GM12878 (cell line): ENCODE results near the gene CTH. TPM values are rescaled to one million over a fixed set of nuclear protein-coding genes. Genes with fewer than 3 reads are reported as not detected.

Source experiments
- ATAC-seq: fragments of 200-7000 bp; cut with Tn5 transposase; 3 replicates; pipeline ENCODE4 v1.9.1; 2020; ENCODE audit warnings: mild to moderate bottlenecking, moderate library complexity
- BruUV-seq: library from RNA; stranded (reverse); fragments of 400-500 nt; replicated peaks from 2 replicates; lab custom pipeline; 2021; lab: Mats Ljungman, UMichigan
- CTCF ChIA-PET: fragments of 300-600 bp; sonication (Branson Sonifier 250); formaldehyde crosslinking; extraction: SDS; loops from one replicate; lab custom pipeline; 2021; ENCODE audit warnings: inconsistent platforms; lab: Yijun Ruan, JAX
- POLR2A ChIA-PET: fragments of 350-600 bp; formaldehyde crosslinking; extraction: SDS; loops from one replicate; lab custom pipeline; 2021; ENCODE audit warnings: inconsistent platforms; lab: Charles Lee
- RAD21 ChIA-PET: fragments of 300-600 bp; sonication (Branson Sonifier 250); formaldehyde crosslinking; loops from one replicate; lab custom pipeline; 2023; ENCODE audit warnings: antibody characterized with exemption; ENCODE audit not compliant: unreplicated experiment; lab: Charles Lee
- SMC1A ChIA-PET: fragments of 300-600 bp; sonication (Branson Sonifier 250); formaldehyde crosslinking; loops from one replicate; lab custom pipeline; 2023; ENCODE audit not compliant: unreplicated experiment, uncharacterized antibody; lab: Charles Lee
- DNase-seq: peaks from one replicate; pipeline ENCODE4 v3.0.0-alpha.2; 2011; ENCODE audit warnings: low read depth, low spot score
- FAIRE-seq: peaks from 3 replicates; lab custom pipeline; 2011; peaks lifted over from hg19 to GRCh38; lab: Jason Lieb, UNC
- H2AFZ ChIP-seq: 2 replicates; pipeline ENCODE4 v1.6.0; 2011; ENCODE audit warnings: low read depth, low read length, control low read depth; ENCODE audit not compliant: control insufficient read depth
- H3K27ac ChIP-seq: 2 replicates; pipeline ENCODE4 v1.5.1; 2011; ENCODE audit warnings: control low read depth; ENCODE audit not compliant: control insufficient read depth, insufficient read depth
- H3K27me3 ChIP-seq, 2 experiments: replicated peaks in 1 of 2; 2 replicates each; pipeline versions ENCODE4 v1.6.0 to v1.6.1; 2011; ENCODE audit warnings: low read length in 1 of 2; ENCODE audit not compliant: control insufficient read depth in 2 of 2, insufficient read depth in 2 of 2
- H3K36me3 ChIP-seq, 2 experiments: 2 replicates each; pipeline ENCODE4 v1.5.1; 2011; ENCODE audit warnings: low read length in 1 of 2; ENCODE audit not compliant: control insufficient read depth in 2 of 2, insufficient read depth in 2 of 2
- H3K4me1 ChIP-seq: 2 replicates; pipeline ENCODE4 v1.6.1; 2011; ENCODE audit warnings: mild to moderate bottlenecking, low read length, moderate library complexity, mixed read lengths; ENCODE audit not compliant: control insufficient read depth, insufficient read depth
- H3K4me2 ChIP-seq: 2 replicates; pipeline ENCODE4 v1.6.0; 2011; ENCODE audit warnings: control low read depth; ENCODE audit not compliant: control insufficient read depth, insufficient read depth
- H3K4me3 ChIP-seq: fragments of 200-600 bp; sonication (generic); 2 replicates; pipeline ENCODE4 v1.5.1; 2016
- H3K79me2 ChIP-seq: 2 replicates; pipeline ENCODE4 v1.6.0; 2011; ENCODE audit warnings: low read length; ENCODE audit not compliant: control insufficient read depth, insufficient read depth
- H3K9ac ChIP-seq: 2 replicates; pipeline ENCODE4 v1.8.0; 2011; ENCODE audit warnings: low read length, control low read depth, mixed read lengths; ENCODE audit not compliant: control insufficient read depth, insufficient read depth
- H3K9me3 ChIP-seq: replicated peaks from 3 replicates; pipeline ENCODE4 v1.5.1; 2011; ENCODE audit warnings: mild to moderate bottlenecking, low read length; ENCODE audit not compliant: control insufficient read depth, insufficient read depth
- H4K20me1 ChIP-seq: 2 replicates; pipeline ENCODE4 v1.6.0; 2011; ENCODE audit not compliant: control insufficient read depth, insufficient read depth
- DPF2 ChIP-seq: fragments of 450-650 bp; IDR thresholded peaks from 2 replicates; pipeline ENCODE4 v1.6.1; 2017; ENCODE audit warnings: mild to moderate bottlenecking
- EZH2 ChIP-seq: IDR thresholded peaks from 2 replicates; pipeline ENCODE4 v1.6.1; 2012; ENCODE audit warnings: low read depth, mild to moderate bottlenecking, control low read depth, inconsistent platforms, low read length, borderline replicate concordance; ENCODE audit not compliant: control insufficient read depth
- IKZF1 ChIP-seq: fragments of 450-650 bp; conservative IDR thresholded peaks from 2 replicates; pipeline ENCODE4 v1.6.1; 2017; ENCODE audit warnings: antibody characterized with exemption, mild to moderate bottlenecking
- MYC ChIP-seq: IDR thresholded peaks from 2 replicates; pipeline ENCODE4 v1.6.1; 2011; ENCODE audit warnings: mild to moderate bottlenecking, low read length, moderate library complexity, inconsistent platforms; ENCODE audit not compliant: insufficient read depth, insufficient replicate concordance, insufficient read length, severe bottlenecking
- NFXL1 ChIP-seq: fragments of 450-650 bp; IDR thresholded peaks from 2 replicates; pipeline ENCODE4 v1.6.1; 2017; ENCODE audit warnings: antibody characterized with exemption, mild to moderate bottlenecking, borderline replicate concordance
- NFYB ChIP-seq: IDR thresholded peaks from 2 replicates; pipeline ENCODE4 v1.6.1; 2011; ENCODE audit warnings: low read depth, mild to moderate bottlenecking, low read length, improper control_type of control experiment, moderate library complexity; ENCODE audit not compliant: insufficient read depth
- POLR2AphosphoS5 ChIP-seq: IDR thresholded peaks from 2 replicates; pipeline ENCODE4 v1.6.1; 2011; ENCODE audit warnings: mild to moderate bottlenecking, low read length, inconsistent platforms
- RAD21 ChIP-seq: IDR thresholded peaks from 2 replicates; pipeline ENCODE4 v1.6.1; 2011; ENCODE audit warnings: mild to moderate bottlenecking, low read depth, low read length, moderate library complexity; ENCODE audit not compliant: insufficient read depth
- RUNX3 ChIP-seq: IDR thresholded peaks from 2 replicates; pipeline ENCODE4 v1.6.1; 2012; ENCODE audit warnings: low read length, inconsistent platforms
- SMAD5 ChIP-seq: IDR thresholded peaks from 2 replicates; pipeline ENCODE4 v1.6.1; 2016; ENCODE audit warnings: antibody characterized with exemption, low read depth
- SUZ12 ChIP-seq: fragments of 200-600 bp; sonication (generic); IDR thresholded peaks from one replicate; pipeline ENCODE4 v1.6.1; 2018; ENCODE audit warnings: antibody characterized with exemption, mild to moderate bottlenecking; ENCODE audit not compliant: unreplicated experiment
- TAF1 ChIP-seq: IDR thresholded peaks from 2 replicates; pipeline ENCODE4 v1.6.1; 2011; ENCODE audit warnings: mild to moderate bottlenecking, low read depth, low read length, borderline replicate concordance
- WGBS: methylation state at CpG from one replicate; pipeline ENCODE4 v1.1.6; 2016; ENCODE audit warnings: low lambda C conversion rate; ENCODE audit not compliant: insufficient replicate concordance, insufficient coverage; ENCODE audit errors: missing lambda C conversion rate; 5-methylcytosine and 5-hydroxymethylcytosine counted together
- in situ Hi-C: fragments of 300-500 bp; cut with MboI; formaldehyde crosslinking; loops from 9 replicates; pipeline ENCODE4 v1.14.3; 2018; ENCODE audit warnings: mixed read lengths
- intact Hi-C: fragments of 100-400 bp; cut with micrococcal nuclease; formaldehyde crosslinking; loops from one replicate; pipeline ENCODE4 v1.14.2; 2022; ENCODE audit not compliant: unreplicated experiment
- polyA plus RNA-seq, 11 experiments: library from polyadenylated mRNA; depleted of rRNA in 4 of 11; unstranded in 6 of 11; stranded (reverse) in 5 of 11; fragments of >200 nt; fragmentation: Nextera tagmentation in 4 of 11; fragmentation: Illumina TruSeq in 1 of 11; extraction: Ambion mirVana in 4 of 11; extraction: Trizol in 1 of 11; gene quantifications; 1 replicate in 1 of 11; 2 replicates in 10 of 11; pipeline versions ENCODE4 v1.2.1 to v1.2.3, GENCODE V29; 2011 to 2016; ENCODE audit warnings: inconsistent platforms in 2 of 11, missing spikeins in 2 of 11, low read depth in 1 of 11
- total RNA-seq, 4 experiments: library from RNA; depleted of rRNA in 3 of 4; stranded (reverse); fragments of >200 nt in 3 of 4; fragmentation: Illumina TruSeq in 1 of 4; extraction: Trizol in 1 of 4; gene quantifications; 2 replicates each; pipeline versions ENCODE4 v1.2.1 to v1.2.3, GENCODE V29; 2013 to 2021
- TF ChIP-seq, protein P1 (sequence below): fragments of 450-650 bp; conservative IDR thresholded peaks from 2 replicates; pipeline ENCODE4 v1.6.1; 2017; ENCODE audit warnings: mild to moderate bottlenecking, moderate library complexity
- TF ChIP-seq, protein P2 (sequence below), 3 experiments: IDR thresholded peaks in 2 of 3; conservative IDR thresholded peaks in 1 of 3; 2 replicates each; pipeline ENCODE4 v1.5.1; 2011; ENCODE audit warnings: low read depth in 3 of 3, low read length in 3 of 3, mild to moderate bottlenecking in 3 of 3, control low read depth in 2 of 3, moderate library complexity in 2 of 3, inconsistent platforms in 1 of 3, mixed read lengths in 1 of 3; ENCODE audit not compliant: control insufficient read depth in 2 of 3, insufficient read depth in 1 of 3; ENCODE audit errors: extremely low read depth in 1 of 3

CTH gene
- total and polyA plus RNA-seq, 10 of the 15 experiments (the other 5 are each of a cell fraction or from before 2014, with no cell fraction given), result 6.3 to 17.5 (median 10.4) TPM

- TF ChIP-seq MYC (no peak), TAF1 (no peak), IKZF1 (no peak)
These were observed 23.3 kb downstream of the CTH start (continued) for GRCh38 chr1:70434253-70434859.

DNA sequence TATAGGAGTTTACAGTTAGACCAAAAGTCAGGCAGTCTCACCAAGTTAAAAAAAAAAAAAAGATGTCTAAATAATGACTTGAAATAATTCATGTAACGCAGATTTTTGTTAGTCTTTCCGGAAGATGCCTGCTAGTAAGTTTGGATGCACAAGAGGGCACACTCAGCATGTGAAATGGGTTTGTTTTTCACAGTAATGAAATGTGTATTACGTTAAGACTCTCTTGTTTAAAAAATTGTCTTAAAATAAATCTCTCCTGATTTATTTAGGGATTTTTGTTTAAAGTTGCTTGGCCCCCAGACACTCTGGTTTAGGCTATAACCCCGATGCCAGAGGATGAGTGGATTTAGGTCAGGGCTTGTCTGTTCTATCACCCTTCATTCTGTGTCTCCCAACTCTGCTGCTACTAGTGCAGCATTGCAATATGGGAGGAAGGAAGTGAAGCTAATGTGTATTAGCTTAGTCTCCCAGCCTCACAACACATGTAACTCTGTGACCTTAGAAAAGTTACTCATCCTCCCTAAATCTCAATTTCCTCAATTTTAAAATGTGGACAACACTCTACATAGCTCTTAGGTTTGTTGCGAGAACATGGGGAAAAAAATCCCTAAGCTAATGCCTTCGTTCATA, 25.7 kb downstream of the CTH start:
- no peaks in the 10 kb centered on the region for H3K4me1 ChIP-seq
- ChIA-PET SMC1A (interaction anchor here (0.6 to 1.7 kb wide), 3 partner anchors 9 to 34 kb away, joined by 3 to 4 read pairs (median 3); no protein-coding TSS in a partner anchor), POLR2A (interaction anchor here (0.6 kb wide), 1 partner anchor 85 kb away, joined by 3 read pairs; no protein-coding TSS in a partner anchor), CTCF (no interaction called here), RAD21 (interaction anchor here (0.5 kb wide), 1 partner anchor 216 kb away, joined by 3 read pairs; no protein-coding TSS in a partner anchor)
- H3K4me3 ChIP-seq, result no peak overlapping the region
- no peak overlapping the region for H2AFZ ChIP-seq
- 87% methylated on average over 6 of the region's 6 CpGs for WGBS
- no peaks in the 10 kb centered on the region for H3K27me3 ChIP-seq
- no peak overlapping the region for H3K4me2 ChIP-seq
- no peaks in the 10 kb centered on the region for H4K20me1 ChIP-seq
- H3K79me2 ChIP-seq, result no peaks in the 10 kb centered on the region
- FAIRE-seq, result no peak
- H3K36me3 ChIP-seq, result peaks cover 2 to 6% of the 10 kb centered on the region in 2 experiments; a peak in 3 of 4 replicates
- ATAC-seq, result no peak
- H3K9me3 ChIP-seq, result no peaks in the 10 kb centered on the region
- H3K9ac ChIP-seq, result no peak overlapping the region
- intact Hi-C loops (no loop called here), in situ Hi-C loops (no loop called here)
- DNase-seq, result no peak
- TF ChIP-seq RAD21 (peak; percentile 41; the same call in 1 of the 2 replicates), NFYB (no peak), POLR2AphosphoS5 (no peak), EZH2 (no peak), NFXL1 (no peak), RUNX3 (no peak), DPF2 (no peak), SMAD5 (no peak), SUZ12 (no peak)
- TF ChIP-seq, protein P1, sequence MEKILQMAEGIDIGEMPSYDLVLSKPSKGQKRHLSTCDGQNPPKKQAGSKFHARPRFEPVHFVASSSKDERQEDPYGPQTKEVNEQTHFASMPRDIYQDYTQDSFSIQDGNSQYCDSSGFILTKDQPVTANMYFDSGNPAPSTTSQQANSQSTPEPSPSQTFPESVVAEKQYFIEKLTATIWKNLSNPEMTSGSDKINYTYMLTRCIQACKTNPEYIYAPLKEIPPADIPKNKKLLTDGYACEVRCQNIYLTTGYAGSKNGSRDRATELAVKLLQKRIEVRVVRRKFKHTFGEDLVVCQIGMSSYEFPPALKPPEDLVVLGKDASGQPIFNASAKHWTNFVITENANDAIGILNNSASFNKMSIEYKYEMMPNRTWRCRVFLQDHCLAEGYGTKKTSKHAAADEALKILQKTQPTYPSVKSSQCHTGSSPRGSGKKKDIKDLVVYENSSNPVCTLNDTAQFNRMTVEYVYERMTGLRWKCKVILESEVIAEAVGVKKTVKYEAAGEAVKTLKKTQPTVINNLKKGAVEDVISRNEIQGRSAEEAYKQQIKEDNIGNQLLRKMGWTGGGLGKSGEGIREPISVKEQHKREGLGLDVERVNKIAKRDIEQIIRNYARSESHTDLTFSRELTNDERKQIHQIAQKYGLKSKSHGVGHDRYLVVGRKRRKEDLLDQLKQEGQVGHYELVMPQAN, result no peak
- TF ChIP-seq, protein P2, sequence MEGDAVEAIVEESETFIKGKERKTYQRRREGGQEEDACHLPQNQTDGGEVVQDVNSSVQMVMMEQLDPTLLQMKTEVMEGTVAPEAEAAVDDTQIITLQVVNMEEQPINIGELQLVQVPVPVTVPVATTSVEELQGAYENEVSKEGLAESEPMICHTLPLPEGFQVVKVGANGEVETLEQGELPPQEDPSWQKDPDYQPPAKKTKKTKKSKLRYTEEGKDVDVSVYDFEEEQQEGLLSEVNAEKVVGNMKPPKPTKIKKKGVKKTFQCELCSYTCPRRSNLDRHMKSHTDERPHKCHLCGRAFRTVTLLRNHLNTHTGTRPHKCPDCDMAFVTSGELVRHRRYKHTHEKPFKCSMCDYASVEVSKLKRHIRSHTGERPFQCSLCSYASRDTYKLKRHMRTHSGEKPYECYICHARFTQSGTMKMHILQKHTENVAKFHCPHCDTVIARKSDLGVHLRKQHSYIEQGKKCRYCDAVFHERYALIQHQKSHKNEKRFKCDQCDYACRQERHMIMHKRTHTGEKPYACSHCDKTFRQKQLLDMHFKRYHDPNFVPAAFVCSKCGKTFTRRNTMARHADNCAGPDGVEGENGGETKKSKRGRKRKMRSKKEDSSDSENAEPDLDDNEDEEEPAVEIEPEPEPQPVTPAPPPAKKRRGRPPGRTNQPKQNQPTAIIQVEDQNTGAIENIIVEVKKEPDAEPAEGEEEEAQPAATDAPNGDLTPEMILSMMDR (IDR thresholded peaks at IDR 0.05 in 2 of 3, conservative IDR thresholded peaks at IDR 0.05 in 1 of 3; ENCODE audit: control insufficient read depth in 2 of 3, extremely low read depth in 1 of 3, insufficient read depth in 1 of 3, low read depth in 3 of 3, low read length in 3 of 3), result peak in 1 of 3 experiments; percentile 9; a peak in 1 of 6 replicates
- no TSS peak for BruUV-seq
- no peak overlapping the region for H3K27ac ChIP-seq
